Measurements from ENCODE around the gene CCDC89. TPM values are rescaled to one million over a fixed set of nuclear protein-coding genes. Genes with fewer than 3 reads are reported as not detected.
"Not testable (repeated sequence)": the region's sequence is repeated elsewhere in the genome, so short reads cannot be mapped to it uniquely, and the experiment has no call there.

Gene CCDC89
- total RNA-seq, 4 donors from 2014 or later = 0.44 to 4.1 (median 2.2) TPM

GRCh38 chr11:85680897-85681296, 5.1 kb downstream of the CCDC89 start:
- no peak for DNase-seq (ENCODE audit: low spot score in 2 of 2)
- Histone ChIP-seq H3K36me3 (no peaks in the 10 kb centered on the region), H3K27ac (no peak overlapping the region), H3K4me3 (no peak overlapping the region), H3K9me3 (no peaks in the 10 kb centered on the region), H3K4me1 (peaks cover 0 to 23% (median 0%) of the 10 kb centered on the region in 4 donors), H3K27me3 (no peaks in the 10 kb centered on the region)
- TF ChIP-seq POLR2A (IDR thresholded peaks at IDR 0.05) = no peak
- TF ChIP-seq CTCF (IDR thresholded peaks at IDR 0.05) = no peak
- no peak for TF ChIP-seq EP300 (IDR thresholded peaks at IDR 0.05)
- 71 to 81% methylated on average over 1 of the region's 1 CpG for whole genome bisulfite sequencing, 2 donors

- no peak for DNase-seq (ENCODE audit: low spot score in 2 of 2)
- 68 to 78% methylated on average over 4 of the region's 4 CpGs for WGBS, 2 donors
- no peaks in the 10 kb centered on the region for H3K36me3 ChIP-seq
- H3K4me3 ChIP-seq = no peak overlapping the region
- H3K27me3 ChIP-seq = no peaks in the 10 kb centered on the region
- H3K27ac ChIP-seq = no peak overlapping the region
- no peak for TF ChIP-seq CTCF (IDR thresholded peaks at IDR 0.05)
- no peak for TF ChIP-seq EP300 (IDR thresholded peaks at IDR 0.05)
- no peak for TF ChIP-seq POLR2A (IDR thresholded peaks at IDR 0.05)
- peaks cover 0 to 13% (median 0%) of the 10 kb centered on the region in 4 donors for H3K4me1 ChIP-seq
- peaks cover 0 to 3% (median 0%) of the 10 kb centered on the region in 4 donors for H3K9me3 ChIP-seq
These were observed 6.4 kb downstream of the CCDC89 start for GRCh38 chr11:85679576-85679975.

GRCh38 chr11:85673393-85673792, 12.6 kb downstream of the CCDC89 start:
- Histone ChIP-seq H3K27me3 (no peaks in the 10 kb centered on the region), H3K36me3 (no peaks in the 10 kb centered on the region), H3K4me1 (no peaks in the 10 kb centered on the region), H3K9me3 (peaks cover 0 to 8% (median 4%) of the 10 kb centered on the region in 4 donors), H3K27ac (no peak overlapping the region), H3K4me3 (no peak overlapping the region)
- 97 to 99% methylated on average over 3 of the region's 3 CpGs for WGBS, 2 donors
- no peak for DNase-seq (ENCODE audit: low spot score in 2 of 2)
- TF ChIP-seq CTCF (IDR thresholded peaks at IDR 0.05) (no peak), EP300 (IDR thresholded peaks at IDR 0.05) (no peak), POLR2A (IDR thresholded peaks at IDR 0.05) (no peak)

GRCh38 chr11:85672105-85672902, 13.7 kb downstream of the CCDC89 start:
- H3K27ac ChIP-seq = no peak overlapping the region
- no peaks in the 10 kb centered on the region for H3K4me1 ChIP-seq
- H3K4me3 ChIP-seq = no peak overlapping the region
- no peak for DNase-seq (ENCODE audit: low spot score in 2 of 2)
- peaks cover 0 to 8% (median 4%) of the 10 kb centered on the region in 4 donors for H3K9me3 ChIP-seq
- TF ChIP-seq POLR2A (IDR thresholded peaks at IDR 0.05) = no peak
- no peak for TF ChIP-seq CTCF (IDR thresholded peaks at IDR 0.05)
- no peak for TF ChIP-seq EP300 (IDR thresholded peaks at IDR 0.05)
- no peaks in the 10 kb centered on the region for H3K36me3 ChIP-seq
- no peaks in the 10 kb centered on the region for H3K27me3 ChIP-seq
- WGBS, 2 donors = 80 to 94% methylated on average over 8 of the region's 8 CpGs

- not testable (repeated sequence) for H3K4me1 ChIP-seq; H3K4me3 ChIP-seq; DNase-seq (ENCODE audit: low spot score in 2 of 2); H3K27ac ChIP-seq; H3K36me3 ChIP-seq; H3K27me3 ChIP-seq; H3K9me3 ChIP-seq
These were observed 14.9 kb downstream of the CCDC89 start for GRCh38 chr11:85670949-85671663.

Data from tibial nerve (tissue), 4 donors.